Inflammatory macrophage treated with lipopolysaccharide for 1 hour (primary cell): ENCODE results near the gene VPS37B.

Experiments
- DNase-seq, 2 donors: peaks; one replicate each; pipeline ENCODE4 v3.0.0-alpha.2; 2020 to 2022

VPS37B gene

DNA sequence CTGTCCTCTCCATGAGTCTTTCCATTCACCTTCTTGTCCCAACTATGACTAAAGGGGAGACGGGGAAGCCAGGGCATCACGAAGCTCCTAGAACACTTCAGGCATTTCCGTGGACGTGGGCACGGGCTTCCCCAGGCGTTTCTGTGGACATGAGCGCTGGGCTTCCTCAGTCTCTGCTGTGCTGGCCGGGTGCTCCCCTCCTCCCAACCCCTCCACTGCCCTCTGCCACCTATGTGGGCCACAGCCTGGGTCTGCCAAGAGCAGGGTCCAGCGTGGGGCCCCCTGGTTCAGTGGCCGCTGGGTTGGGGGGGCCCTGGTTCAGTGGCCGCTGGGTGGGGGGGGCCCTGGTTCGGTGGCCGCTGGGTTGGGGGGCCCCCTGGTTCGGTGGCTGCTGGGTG is 45.9 kb downstream of the VPS37B start:
- no peak for DNase-seq

DNA sequence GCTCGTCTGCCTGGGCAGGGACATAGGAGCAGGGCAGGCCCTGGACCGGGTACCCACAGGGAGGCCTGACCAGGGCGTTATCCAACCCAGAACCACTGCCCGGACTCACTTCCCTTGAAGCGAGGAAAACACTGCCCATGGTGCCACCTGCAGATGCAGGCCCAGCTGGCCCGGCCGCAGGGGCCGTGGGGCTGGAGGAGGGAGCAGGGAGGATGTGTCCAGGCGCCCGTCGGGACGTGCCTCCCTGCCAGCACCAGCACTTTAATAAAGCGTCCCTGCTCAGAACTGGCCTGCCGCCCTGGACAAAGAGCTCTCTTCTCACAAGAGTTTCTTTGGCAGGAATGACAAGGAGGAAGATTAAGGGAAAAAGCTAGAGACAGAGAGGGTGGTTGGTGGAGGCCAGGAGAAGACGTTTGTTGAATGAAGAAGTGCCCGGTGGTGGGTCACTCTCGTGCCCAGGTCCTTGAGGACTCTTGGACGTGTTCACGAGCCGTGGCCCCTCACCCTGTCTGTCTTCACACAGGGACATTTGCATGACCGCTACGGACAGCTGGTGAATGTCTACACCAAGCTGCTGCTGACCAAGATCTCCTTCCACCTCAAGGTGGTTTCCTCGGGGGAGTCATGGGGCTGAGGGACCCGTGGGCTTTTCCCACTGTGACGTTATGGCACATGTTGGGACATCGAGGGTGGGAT is 46.4 kb downstream of the VPS37B start:
- DNase-seq: no peak

DNA sequence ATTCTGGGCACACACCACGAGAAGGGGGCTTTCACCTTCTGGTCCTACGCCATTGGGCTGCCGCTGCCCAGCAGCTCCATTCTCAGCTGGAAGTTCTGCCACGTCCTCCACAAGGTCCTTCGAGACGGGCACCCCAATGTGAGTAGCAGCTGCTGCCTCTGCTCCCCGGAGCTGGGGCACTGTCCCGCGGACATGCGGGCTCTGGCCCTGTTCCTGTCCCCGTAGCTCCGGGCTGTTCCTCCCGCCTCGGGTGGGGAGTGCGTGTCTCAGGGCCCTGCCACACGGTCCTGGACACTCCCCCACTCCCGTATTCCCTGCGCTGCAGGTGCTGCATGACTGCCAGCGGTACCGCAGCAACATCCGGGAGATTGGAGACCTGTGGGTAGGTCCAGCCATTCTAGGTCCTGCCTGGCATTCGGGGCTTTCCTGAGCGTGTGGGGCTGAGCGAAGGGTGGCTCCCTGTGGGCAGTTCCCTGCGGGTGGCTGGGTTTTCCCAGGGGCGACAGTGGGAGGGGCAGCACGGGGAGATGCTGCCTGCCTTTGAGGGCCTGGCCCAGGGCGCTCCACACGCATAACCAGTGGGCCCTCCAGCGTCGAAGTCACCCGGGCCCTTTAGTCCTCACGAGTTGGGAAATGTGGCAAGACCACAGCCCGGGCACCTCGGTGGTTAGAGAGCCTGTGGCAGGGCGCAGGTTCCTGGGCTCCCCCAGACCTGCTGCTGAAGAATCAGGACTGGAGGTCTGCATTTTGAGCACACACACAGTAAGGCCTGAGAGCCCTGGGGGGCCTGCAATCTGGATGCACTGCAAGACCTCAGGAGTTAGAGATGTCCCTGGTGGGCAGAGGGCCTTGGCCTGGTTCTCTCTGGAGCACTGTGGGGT is 47.2 kb downstream of the VPS37B start:
- DNase-seq: no peak

DNA sequence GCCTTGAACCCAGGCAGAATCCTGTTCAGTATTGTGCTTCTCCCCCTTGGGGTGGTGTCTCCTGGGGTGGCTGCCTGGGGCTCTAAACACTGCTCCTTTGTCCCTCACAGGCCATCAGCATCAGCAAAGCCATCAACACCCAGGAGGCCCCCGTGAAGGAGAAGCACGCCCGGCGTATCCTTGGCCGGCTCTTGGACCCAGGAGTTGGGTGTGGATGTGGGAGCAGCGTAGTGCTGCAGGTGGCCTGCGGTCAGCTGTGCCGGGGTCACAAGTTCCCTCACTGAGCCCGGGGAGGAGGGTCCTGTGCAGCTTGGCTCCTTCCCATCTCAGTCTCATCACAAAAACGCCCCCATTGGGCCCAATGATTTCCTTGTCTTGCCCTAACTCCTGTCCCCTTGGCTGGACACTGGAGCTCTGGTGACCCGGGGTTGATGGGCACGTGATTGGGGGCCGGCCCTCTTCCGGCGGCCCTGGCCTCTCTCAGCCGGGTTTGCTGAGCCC is 48.0 kb downstream of the VPS37B start:
- no peak for DNase-seq

DNA sequence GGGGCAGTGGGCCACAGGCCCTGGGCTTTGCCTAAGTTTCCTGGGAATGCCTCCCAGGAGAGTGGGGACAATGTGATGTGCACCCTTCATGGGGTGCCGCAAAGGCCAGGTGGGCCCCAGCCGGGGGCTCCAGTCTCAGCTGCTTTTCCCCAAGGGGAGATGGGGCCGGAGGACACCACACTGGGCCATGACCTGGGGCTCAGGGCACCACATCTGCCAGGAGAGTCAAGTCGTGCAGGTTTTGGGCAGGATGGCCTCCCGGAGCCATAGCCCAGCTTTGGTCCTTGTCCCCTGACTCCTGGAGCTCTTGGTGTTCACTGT is 48.4 kb downstream of the VPS37B start:
- no peak for DNase-seq

DNA sequence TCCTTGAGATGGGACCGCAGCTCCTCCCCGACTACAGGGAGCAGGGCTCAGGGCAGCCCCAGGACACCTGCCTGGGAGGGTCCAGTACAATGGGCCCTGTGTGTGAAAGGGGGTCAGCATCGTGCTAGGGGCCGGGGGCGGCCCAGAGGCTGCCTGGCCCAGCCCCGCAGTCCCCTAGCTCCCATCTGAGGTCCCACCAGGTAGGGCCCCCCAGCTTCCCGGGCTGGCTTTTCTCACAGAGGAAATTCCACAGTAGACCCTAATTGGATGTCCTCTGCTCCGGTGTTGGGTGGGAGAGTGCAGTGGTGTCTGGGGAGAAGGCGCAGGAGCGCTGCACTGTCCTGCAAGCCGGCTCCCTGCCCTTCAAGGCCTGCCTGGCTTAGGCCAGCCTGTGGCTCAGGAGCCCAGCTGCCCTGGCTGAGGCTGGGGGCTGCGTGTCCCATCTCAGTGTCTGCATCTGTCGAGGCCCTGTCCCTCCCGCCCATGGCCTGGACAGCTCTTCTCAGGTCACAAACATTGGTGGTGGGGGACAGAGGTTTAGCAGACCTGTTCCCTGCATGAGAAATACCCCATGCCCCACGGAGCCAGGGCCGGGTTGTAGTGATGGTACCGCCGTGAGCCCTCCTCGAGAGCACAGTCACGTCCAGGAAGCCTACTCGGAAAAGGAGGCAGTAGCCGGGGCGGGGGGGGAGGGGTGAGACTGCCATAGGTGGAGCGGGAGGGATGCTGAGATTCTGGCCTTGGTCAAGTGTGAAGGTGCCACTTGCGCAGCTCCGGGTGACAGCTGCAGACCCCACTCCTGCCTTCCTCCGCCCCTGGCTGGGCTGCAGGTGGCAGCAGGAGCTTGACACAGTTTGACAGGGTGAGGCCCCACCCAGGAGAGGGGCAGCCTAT is 49.1 kb downstream of the VPS37B start:
- DNase-seq: no peak

DNA sequence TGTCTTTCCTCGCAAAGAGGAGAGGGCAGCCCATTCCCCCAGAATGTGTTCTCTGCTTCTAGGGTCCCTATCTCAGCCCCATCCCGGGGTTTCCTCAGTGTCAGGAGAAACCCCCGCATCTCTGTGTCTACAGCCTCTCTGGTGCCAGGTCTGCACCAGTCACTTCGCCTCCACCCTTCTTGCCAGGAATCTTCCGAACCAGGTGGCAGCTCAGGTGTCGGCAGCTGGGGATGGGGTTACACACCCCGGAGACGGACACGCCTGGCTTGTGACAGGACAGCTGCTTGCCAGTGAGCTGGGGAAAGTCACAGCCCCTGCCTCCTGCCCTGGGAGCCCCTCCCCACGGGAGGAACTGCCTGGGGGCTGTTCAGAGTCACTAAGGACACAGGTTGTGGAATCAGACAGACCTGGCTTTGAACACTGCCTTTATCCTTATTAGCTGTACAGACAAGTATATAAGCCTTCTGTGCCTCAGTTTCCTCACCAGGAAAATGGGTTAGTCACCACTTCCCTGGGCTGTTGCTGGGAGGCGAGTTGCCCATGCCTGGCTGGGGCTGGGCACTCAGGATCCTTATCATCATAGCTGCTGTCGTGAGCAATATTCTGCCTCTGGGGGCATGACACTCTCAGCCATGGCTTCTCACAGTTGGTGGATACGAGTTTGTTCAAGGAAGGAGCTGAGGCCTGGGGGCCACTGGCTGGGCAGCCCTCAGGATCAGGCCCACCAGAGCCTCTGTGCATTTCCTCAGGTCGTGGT is 49.9 kb downstream of the VPS37B start:
- no peak for DNase-seq

DNA sequence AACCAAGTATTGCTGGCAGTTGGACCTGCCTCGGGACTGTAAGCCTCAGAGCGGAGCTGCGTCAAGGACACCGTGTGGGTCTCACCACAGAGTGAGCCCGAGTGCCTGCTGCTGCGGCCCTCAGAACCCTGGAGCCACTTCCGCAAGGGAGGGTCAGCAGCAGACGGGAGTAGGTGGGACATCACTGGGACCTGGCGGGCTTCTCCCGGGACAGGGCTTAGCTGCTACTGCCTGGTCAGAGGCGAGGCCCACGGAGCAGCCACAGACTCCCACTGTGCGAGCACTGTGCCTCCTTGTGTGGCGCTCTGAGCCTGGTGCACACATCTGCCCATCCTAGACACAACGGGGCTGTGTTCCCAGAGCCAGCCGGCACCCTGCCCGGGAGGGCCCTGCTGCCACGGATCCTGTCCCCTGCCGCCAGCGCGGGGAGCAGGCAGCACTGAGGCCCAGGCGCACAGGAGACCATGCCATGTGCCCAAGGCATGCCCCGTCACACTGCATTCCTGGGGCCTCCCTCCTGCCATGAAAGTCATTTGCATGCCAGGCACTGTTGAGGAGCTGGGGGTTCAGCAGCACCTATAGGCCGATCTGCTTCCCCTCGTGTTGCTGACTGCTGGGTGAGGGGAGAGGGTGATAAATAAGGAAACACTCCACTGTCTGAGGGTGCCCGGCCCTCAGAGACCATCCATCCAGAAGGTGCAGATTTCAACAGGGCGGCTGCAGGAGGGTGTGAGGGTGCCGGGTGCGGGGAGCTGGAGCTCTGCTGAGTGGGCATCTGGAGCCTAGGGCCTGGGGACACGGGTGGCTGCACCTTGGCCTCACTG is 50.7 kb downstream of the VPS37B start:
- DNase-seq: no peak

DNA sequence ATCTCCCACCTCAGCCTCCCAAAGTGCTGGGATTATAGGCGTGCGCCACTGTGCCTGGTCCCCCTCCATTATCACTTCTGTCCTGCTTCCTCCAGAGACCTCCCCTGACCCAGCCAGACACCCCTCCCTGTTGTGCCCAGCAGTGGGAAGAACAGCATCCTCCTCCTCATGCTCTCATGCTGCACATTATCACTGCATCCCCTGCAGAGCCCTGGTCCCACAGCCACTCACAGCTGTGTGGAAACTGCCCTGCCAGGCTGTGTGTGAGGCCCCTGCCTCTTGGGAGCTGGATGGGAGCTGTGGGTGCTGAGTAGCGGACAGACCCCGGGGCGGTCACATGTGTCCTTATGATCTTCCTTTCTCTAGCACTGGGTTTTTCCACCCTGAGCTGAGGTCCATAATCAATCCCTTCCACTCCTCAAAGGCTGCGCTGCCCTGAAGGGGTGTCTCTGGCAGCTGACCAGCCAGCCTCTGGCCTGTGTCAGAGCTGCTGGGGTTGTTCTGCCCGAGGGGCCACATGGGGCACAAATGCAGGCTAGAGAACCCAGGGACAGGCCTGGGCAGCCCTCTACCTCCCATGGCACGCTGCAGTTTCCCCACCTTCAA is 51.5 kb downstream of the VPS37B start:
- no peak for DNase-seq

DNA sequence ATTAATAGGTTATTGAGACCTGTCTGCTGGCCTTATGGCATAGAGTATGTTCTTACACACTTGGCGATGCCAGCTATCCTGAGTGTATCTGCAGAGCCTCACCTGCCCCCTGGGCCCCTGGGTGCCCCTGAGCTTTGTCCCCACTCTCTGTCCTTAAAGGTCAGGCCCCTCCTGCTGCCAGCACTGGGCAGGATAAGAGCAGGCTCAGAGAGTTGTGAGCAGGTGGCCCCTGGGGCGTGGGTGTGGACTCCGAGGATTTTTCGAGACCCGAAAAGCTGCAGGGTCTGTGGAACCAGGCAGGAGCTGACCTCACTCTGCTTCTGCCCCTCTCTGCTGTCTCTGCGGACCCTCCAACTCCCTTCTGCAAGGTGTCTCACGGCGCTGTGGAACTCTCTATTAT is 52.5 kb downstream of the VPS37B start:
- no peak for DNase-seq

DNA sequence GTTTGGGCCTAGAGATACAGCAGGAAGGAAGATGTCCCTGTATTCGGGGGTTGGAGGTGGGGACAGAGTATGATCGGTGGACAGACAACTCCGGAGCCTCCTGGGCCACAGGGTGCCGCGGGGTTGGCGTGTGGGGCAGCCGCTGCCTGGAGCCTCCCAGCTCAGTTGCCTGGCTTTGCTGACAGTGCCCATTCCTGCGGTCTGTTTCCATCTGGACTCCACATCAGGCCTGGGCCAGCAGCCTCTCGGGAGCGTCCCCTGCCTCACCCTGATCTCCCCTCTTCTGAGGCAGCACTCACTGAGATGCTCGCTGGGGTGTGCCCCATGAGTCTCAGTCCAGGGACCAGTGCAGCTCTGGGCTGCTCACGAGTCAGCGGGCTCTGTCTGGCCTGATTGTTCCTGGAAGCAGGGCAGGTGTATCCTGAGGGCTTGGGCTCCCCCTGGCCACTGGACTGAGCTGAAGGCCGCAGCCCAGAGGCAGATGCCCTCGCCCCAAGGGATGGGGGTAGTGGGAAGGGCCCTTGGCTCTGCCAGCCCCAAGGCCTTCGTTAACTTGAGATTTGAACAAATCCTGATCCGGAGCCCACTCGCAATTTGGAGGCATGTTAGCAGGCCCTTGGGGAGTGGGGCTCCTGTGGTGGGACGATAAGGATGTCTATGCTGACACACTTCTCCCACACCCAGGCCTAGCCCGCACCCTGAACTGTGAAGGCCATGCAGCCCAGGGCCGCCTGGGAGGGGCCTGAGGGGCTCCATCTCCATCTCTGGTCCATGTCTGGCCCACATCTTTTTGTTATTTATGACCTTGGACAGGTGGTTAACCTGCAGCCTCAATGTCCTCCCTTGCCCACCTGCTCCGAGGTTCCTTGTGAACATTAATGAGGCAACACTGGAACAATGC is 53.2 kb downstream of the VPS37B start:
- no peak for DNase-seq

DNA sequence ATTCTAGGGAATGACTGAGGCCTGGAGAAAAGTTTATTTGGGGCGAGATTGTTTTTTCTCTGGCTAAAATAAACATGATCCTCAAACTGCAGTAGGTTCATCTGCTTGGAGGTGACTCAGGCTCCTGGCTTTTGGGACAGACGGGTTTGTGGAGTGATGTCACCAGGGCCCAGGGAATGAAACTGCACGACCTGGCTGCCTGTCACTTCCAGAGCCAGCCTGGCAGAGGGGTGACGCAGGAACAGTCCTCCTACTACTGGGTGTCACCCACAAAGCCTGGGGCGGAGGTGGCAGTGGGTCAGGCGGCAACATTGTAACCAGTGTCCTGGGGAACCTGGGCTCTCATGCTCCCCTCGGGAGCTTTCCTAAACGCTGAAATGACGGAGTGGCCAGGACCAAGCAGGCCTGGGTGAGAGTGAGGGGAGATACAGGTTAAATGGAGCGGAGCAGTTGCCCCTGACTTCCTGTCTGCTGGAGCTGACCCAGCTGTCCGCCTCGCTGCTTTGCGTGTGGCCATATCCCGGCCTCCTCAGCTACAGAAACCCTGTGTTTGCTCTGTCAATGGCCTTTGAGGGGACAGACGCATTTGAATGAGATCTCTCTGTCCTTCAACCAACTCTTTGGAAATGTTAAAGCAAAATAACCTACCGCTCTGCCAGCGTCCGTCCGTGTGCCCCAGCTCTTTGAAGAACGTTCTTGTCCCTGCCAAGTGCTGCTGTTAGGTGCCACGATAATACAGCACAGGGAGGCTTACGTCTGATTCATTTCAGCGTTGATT is 54.2 kb downstream of the VPS37B start:
- no peak for DNase-seq

DNA sequence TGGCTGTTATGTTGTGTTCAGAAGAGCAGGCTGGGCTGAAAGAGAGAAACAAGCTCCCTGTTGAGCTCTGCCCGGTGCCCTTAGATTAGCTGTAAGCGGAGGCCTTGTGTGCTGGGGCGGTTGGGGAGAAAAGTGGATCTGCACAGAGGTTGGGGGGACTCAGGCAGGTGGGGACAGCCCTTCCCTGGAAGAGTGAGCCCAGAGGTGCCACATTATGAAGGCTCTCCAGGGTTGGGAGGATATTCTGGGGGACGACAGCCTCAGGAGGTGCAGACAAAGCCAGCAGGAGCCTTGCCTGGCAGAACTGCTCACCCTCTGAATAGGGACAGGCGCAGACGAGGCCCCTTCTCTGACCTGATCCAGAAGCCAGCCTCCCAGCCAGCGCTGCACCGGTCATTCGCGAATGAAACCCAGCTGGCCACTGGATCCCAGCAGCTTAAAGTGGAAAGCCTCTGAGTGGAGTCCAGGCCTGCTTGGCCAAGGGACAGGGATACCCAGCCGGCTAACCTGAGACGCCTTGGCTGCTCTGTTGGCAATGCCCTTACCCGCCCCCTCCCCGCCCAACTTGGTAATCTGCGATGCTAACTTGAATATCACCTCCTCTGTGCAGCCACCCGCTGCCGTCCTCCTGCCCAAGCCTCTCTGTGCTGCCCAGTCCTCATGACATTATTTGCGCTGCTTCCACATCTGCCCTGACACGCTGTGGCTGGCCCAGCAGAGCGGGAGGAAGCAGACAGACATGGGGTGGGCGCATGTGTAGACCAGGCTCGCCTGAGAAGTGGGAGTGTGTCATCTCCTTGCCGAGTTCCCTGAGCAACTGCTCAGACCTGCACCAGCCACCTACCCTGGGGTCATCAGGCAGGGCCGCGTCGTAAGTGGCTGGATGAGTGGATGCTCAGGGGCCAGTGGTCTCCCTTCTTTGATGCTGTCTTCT is 55.1 kb downstream of the VPS37B start:
- no peak for DNase-seq

DNA sequence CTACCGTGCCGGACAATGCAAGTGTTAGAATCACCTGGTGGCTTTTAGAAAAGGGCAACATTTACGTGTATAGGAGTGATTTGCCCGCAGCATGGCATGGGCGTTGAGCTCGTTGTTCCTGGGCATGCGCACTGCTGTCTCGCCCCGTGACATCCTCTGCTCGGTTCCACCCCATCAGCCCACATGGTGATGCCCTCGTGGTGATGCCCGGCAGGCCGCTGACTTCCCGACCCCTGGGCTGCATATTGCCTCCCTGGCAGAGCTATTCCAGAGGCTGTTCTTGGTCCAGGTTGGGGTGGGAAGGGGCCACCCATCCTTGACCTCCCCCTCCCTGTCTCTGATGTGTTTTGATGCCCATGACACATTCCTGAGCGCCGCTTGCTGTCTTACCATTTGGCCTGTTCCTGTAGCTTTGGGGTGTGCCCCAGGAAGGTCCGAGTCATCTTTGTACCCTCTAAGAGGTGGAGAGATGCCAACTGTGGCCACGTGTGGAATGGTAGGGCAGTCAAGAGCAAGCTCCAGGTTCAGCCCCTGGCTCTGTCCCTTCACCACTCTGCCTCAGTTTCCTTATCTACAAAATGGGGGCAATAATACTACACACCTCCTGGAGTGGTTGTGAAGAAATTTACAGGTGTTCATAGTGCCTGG is 55.9 kb downstream of the VPS37B start:
- no peak for DNase-seq

DNA sequence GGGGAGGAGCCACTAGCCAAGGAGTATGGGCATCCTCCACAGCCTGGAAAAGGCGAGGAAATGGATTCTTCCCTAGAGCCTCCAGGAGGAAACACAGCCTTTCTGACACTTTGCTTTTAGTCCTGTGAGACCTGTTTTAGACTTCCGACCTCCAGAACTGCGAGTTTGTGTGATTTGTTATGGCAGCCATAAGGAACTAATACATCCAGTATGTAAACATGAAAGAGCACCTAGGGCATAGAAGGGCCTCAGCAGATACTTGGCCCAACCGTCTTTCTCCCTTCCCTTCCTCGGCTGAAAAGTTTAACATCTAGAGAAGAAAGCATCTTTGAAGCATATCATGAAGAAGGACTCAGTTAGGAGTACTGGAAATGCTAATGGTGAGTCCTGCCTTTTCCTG is 57.1 kb downstream of the VPS37B start:
- no peak for DNase-seq

DNA sequence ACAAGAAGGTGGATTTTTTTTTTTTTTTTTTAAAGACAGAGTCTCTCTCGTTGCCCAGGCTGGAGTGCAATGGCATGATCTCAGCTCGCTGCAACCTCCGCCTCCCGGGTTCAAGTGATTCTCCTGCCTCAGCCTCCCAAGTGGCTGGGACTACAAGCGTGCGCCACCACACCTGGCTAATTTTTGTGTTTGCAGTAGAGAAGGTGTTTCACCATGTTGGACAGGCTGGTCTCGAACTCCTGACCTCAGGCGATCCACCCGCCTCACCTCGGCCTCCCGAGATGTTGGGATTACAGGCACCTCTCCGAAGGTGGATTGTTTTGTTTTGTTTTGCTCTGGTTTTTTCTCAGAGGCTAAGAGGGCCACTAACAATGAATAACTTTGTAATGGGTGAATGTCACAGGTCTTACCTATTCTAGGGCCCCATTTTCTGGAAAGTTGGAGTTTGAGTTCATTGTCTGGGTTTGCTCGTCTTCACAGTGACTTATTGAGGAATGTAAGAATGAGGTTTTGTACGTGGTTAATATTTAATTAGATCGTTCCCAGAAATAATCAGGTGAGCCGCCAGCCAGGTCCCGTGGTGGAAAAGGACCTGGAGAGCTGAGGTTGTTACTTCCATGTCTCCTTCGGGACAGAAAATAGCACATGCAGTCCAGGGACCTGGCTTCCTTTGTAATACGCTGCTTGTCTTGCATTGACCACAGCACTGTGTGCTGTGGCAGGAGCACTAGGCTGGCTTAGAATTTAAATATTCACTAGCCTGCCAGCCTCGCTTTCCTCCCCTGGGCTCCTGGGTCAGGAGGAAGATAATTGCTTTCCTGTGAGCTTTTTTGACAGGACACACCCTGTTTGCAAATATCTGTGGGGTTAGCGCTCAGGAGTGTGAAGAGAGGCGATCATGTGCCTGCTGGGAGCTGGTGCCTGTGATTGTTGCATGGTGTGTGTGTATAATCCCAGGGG is 58.3 kb downstream of the VPS37B start:
- DNase-seq: no peak
